LNCaP clone FGC (cell line): ENCODE data around the gene SH3BP5.

Source experiments
- DNase-seq: peaks from one replicate; pipeline ENCODE4 v3.0.0-alpha.2; 2011; ENCODE audit warnings: low read depth
- H3K4me3 ChIP-seq: 2 replicates; pipeline ENCODE4 v1.5.1; 2011; ENCODE audit warnings: mild to moderate bottlenecking, low read depth, low read length, control low read depth
- TF ChIP-seq, protein P1 (sequence below): IDR thresholded peaks from 2 replicates; pipeline ENCODE4 v1.5.1; 2012; ENCODE audit warnings: mild to moderate bottlenecking; ENCODE audit not compliant: control insufficient read depth, insufficient read depth; ENCODE audit errors: extremely low read depth

The SH3BP5 gene

DNA sequence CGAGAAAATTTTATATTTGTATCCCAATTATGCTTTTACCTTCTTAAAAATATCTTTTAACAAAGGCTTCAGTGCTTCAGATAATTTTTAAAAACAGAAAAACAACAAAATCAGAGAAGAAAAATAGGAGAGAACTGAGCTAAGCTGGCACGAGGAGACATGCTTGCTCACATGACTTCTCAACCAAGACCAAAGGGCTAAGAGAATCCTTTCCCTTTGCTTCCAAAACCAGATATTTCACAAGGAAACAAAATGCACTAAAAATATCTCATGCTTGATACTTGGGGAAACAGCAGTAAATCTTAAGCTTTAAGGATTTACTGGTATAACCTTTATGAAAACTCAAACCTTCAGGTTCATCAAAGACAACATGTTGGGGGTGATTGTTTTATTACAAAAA lies 67.9 kb downstream of the SH3BP5 start:
- TF ChIP-seq, protein P1, sequence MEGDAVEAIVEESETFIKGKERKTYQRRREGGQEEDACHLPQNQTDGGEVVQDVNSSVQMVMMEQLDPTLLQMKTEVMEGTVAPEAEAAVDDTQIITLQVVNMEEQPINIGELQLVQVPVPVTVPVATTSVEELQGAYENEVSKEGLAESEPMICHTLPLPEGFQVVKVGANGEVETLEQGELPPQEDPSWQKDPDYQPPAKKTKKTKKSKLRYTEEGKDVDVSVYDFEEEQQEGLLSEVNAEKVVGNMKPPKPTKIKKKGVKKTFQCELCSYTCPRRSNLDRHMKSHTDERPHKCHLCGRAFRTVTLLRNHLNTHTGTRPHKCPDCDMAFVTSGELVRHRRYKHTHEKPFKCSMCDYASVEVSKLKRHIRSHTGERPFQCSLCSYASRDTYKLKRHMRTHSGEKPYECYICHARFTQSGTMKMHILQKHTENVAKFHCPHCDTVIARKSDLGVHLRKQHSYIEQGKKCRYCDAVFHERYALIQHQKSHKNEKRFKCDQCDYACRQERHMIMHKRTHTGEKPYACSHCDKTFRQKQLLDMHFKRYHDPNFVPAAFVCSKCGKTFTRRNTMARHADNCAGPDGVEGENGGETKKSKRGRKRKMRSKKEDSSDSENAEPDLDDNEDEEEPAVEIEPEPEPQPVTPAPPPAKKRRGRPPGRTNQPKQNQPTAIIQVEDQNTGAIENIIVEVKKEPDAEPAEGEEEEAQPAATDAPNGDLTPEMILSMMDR, result no peak
- DNase-seq, result no peak
- no peak overlapping the region for H3K4me3 ChIP-seq

- TF ChIP-seq, protein P1, result no peak
- H3K4me3 ChIP-seq, result no peak overlapping the region
- peak; percentile 69 for DNase-seq
These were observed 68.5 kb downstream of the SH3BP5 start for GRCh38 chr3:15263926-15264325.

DNA sequence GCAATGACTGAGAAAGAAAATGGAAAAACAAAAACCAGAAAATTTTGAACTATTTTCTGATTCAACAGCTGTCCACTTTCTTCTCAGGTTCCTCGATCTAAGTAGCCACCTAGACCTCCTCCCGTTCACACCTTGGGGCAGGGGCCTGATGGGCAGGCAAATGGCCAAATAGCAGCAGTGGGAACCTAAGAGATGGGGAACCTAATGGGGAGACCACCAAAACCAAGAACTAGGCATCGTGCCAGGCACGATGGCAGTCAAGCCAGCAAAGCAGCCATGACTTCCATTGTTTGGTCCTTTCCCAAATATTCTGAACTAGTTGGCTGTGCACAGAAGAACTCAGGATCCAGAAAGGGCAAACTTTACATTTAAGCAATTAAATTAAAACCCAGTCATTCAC lies 69.3 kb downstream of the SH3BP5 start:
- TF ChIP-seq, protein P1, result no peak
- no peak overlapping the region for H3K4me3 ChIP-seq
- no peak for DNase-seq

DNA sequence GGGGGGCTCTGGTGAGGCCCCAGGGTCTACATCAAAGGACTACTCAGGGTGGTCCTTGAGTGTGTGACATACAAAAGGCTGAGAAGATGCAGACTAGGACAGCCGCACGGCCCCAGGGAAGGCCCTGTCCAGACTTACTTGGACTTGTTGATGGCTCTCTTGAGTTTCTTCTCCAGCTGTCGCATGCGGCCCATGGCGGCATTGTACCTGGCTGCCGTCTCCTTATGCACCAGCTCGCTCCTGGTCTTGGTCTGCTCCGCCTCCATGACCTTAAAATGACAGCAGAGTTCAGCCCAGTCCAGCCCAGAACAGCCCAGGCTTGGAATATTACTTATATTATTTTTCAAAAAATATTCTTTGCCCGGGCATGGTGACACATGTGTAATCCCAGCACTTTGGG lies 70.4 kb downstream of the SH3BP5 start:
- DNase-seq, result no peak
- TF ChIP-seq, protein P1, result no peak
- no peak overlapping the region for H3K4me3 ChIP-seq

- H3K4me3 ChIP-seq, result no peak overlapping the region
- DNase-seq, result no peak
- TF ChIP-seq, protein P1, result no peak
These were observed 71.1 kb downstream of the SH3BP5 start for GRCh38 chr3:15261274-15261673.

DNA sequence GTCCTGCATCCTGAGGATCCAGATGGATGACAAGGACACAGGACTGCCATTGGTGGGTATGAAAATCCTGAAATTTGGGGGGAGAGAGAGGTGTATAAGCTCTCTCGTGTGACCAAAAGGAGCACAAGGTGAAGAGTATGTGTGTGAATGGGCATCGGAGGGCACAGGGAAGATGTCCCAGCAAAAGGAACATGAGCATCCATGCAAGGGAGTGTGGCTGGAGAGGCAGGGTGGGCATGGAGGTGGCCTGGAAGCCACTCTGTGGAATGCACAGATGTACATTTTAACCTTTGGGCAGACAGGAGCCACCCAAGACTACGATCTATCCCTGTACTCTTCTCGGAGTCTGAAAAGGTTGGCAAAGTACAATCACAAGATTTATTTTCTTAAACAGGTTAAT lies 71.9 kb downstream of the SH3BP5 start:
- no peak overlapping the region for H3K4me3 ChIP-seq
- no peak for DNase-seq
- TF ChIP-seq, protein P1, result no peak

DNA sequence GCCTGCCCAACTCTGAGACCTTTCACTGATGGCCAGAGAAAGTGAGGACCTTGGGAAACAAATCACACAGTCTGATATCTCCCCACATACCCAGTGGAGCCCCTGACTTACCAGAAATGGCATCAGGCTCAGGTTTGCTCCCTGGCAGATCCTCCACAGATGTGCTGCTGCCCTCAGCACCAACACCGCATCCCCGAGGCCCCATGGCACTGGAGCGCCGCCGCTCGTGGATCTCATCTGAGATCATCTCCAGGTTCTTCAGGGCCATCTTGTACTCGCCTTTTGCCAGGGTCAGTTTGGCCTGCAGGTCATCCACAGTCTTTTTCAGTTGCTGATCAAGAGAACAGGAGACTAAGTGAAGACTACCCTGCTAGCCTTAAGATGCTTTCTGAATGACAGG lies 73.7 kb downstream of the SH3BP5 start:
- TF ChIP-seq, protein P1, result no peak
- no peak for DNase-seq
- H3K4me3 ChIP-seq, result no peak overlapping the region
